DLD1 (cell line): ENCODE results near the gene KRT35.

Experiments used
- in situ Hi-C: cut with HindIII; loops from 2 replicates; pipeline ENCODE4 v1.10.0; 2017; ENCODE audit warnings: low sequenced_read_pairs

KRT35 gene

GRCh38 chr17:41490000-41490990, 9.3 kb upstream of the KRT35 start:
- in situ Hi-C loops = no loop called here

GRCh38 chr17:41489531-41489930, 8.6 kb upstream of the KRT35 start, which contains the start of gene KRT36:
KRT36 (minus strand) TSS chr17:41489910; CDS start chr17:41489864, 46 bp downstream.
- in situ Hi-C loops = no loop called here

GRCh38 chr17:41486809-41487530, 6.0 kb upstream of the KRT35 start:
- in situ Hi-C loops = no loop called here

GRCh38 chr17:41486316-41486715, 5.4 kb upstream of the KRT35 start:
- in situ Hi-C loops = no loop called here

- in situ Hi-C loops = no loop called here
Observed at GRCh38 chr17:41484920-41485904, 4.3 kb upstream of the KRT35 start.

- in situ Hi-C loops = no loop called here
Observed at GRCh38 chr17:41483991-41484826, 3.3 kb upstream of the KRT35 start.

- in situ Hi-C loops = no loop called here
Observed at GRCh38 chr17:41483531-41483930, 2.6 kb upstream of the KRT35 start.

GRCh38 chr17:41480581-41480980, 370 bp downstream of the KRT35 start:
- in situ Hi-C loops = no loop called here

GRCh38 chr17:41480136-41480535, 815 bp downstream of the KRT35 start:
- in situ Hi-C loops = no loop called here

- in situ Hi-C loops = no loop called here
Observed at GRCh38 chr17:41478237-41478636, 2.7 kb downstream of the KRT35 start.

GRCh38 chr17:41476866-41477815, 3.8 kb downstream of the KRT35 start:
- in situ Hi-C loops = no loop called here

GRCh38 chr17:41475421-41475820, 5.5 kb downstream of the KRT35 start:
- in situ Hi-C loops = no loop called here

GRCh38 chr17:41474863-41475262, 6.1 kb downstream of the KRT35 start:
- in situ Hi-C loops = no loop called here

GRCh38 chr17:41468346-41468745, 12.6 kb downstream of the KRT35 start:
- in situ Hi-C loops = no loop called here

GRCh38 chr17:41467561-41467960, 13.4 kb downstream of the KRT35 start:
- in situ Hi-C loops = no loop called here

GRCh38 chr17:41466988-41467387, 14.0 kb downstream of the KRT35 start, which contains the start of gene KRT32:
KRT32 (minus strand) TSS chr17:41467386; CDS start chr17:41467325, 61 bp downstream.
- in situ Hi-C loops = no loop called here

- in situ Hi-C loops = no loop called here
Observed at GRCh38 chr17:41464682-41465081, 16.3 kb downstream of the KRT35 start.

GRCh38 chr17:41464173-41464572, 16.8 kb downstream of the KRT35 start:
- in situ Hi-C loops = no loop called here
